ENCODE data around the gene CRB2.

Gene CRB2

GRCh38 chr9:123359546-123359945, 3.5 kb downstream of the CRB2 start:
- DNase-seq (ENCODE audit: low read depth) = no peak
- no peak overlapping the region for H3K4me3 ChIP-seq (ENCODE audit: low read length)
- TF ChIP-seq, protein P1, sequence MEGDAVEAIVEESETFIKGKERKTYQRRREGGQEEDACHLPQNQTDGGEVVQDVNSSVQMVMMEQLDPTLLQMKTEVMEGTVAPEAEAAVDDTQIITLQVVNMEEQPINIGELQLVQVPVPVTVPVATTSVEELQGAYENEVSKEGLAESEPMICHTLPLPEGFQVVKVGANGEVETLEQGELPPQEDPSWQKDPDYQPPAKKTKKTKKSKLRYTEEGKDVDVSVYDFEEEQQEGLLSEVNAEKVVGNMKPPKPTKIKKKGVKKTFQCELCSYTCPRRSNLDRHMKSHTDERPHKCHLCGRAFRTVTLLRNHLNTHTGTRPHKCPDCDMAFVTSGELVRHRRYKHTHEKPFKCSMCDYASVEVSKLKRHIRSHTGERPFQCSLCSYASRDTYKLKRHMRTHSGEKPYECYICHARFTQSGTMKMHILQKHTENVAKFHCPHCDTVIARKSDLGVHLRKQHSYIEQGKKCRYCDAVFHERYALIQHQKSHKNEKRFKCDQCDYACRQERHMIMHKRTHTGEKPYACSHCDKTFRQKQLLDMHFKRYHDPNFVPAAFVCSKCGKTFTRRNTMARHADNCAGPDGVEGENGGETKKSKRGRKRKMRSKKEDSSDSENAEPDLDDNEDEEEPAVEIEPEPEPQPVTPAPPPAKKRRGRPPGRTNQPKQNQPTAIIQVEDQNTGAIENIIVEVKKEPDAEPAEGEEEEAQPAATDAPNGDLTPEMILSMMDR (IDR thresholded peaks at IDR 0.05; ENCODE audit: insufficient read depth, low read depth, low read length, missing control alignments) = no peak

- no peak overlapping the region for H3K4me3 ChIP-seq (ENCODE audit: low read length)
- no peak for DNase-seq (ENCODE audit: low read depth)
- TF ChIP-seq, protein P1 (IDR thresholded peaks at IDR 0.05; ENCODE audit: insufficient read depth, low read depth, low read length, missing control alignments) = no peak
Measured at GRCh38 chr9:123360161-123361085, 4.4 kb downstream of the CRB2 start.

GRCh38 chr9:123361086-123361730, 5.2 kb downstream of the CRB2 start:
- TF ChIP-seq, protein P1 (IDR thresholded peaks at IDR 0.05; ENCODE audit: insufficient read depth, low read depth, low read length, missing control alignments) = no peak
- DNase-seq (ENCODE audit: low read depth) = no peak
- no peak overlapping the region for H3K4me3 ChIP-seq (ENCODE audit: low read length)

- H3K4me3 ChIP-seq (ENCODE audit: low read length) = no peak overlapping the region
- TF ChIP-seq, protein P1 (IDR thresholded peaks at IDR 0.05; ENCODE audit: insufficient read depth, low read depth, low read length, missing control alignments) = no peak
- DNase-seq (ENCODE audit: low read depth) = no peak
Measured at GRCh38 chr9:123361731-123362510, 5.9 kb downstream of the CRB2 start.

DNA sequence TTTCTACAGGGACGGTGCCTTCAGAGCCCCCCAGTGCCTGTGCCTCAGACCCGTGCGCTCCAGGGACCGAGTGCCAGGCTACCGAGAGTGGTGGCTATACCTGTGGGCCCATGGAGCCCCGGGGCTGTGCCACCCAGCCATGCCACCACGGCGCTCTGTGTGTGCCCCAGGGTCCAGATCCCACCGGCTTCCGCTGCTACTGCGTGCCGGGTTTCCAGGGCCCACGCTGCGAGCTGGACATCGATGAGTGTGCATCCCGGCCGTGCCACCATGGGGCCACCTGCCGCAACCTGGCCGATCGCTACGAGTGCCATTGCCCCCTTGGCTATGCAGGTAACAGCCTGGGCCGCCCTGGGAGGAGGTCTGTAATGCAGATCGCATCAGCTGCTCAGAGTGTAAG, 6.9 kb downstream of the CRB2 start:
- no peak overlapping the region for H3K4me3 ChIP-seq (ENCODE audit: low read length)
- TF ChIP-seq, protein P1 (IDR thresholded peaks at IDR 0.05; ENCODE audit: insufficient read depth, low read depth, low read length, missing control alignments) = no peak
- no peak for DNase-seq (ENCODE audit: low read depth)

DNA sequence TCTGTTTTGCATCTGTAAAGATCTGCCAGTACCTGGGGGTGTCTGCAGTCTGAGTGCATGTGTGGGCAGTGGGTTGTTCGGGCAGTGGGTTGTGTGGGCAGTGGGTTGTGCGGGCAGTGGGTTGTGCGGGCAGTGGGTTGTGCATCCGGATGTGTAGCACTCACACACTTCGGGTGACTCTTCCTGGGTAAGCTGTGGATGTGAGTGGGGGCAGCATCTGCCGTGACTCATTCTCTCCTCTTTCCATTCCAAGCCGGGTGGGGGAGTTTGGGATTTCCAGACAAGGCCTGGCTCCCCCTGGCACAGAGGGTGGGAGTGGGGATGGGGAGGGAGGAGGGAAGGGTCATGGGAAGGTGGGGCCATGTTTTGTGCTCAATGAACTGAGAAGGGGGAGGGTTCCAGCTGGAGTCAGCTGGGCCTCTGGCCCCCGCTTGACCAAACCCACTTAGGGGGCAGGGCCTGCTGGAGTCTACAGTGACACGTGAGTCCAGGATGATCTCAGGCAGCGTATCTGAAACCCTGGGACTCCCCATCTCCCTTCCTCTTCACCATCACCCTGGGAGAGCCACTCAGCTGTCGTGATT, 8.3 kb downstream of the CRB2 start:
- no peak for DNase-seq (ENCODE audit: low read depth)
- TF ChIP-seq, protein P1 (IDR thresholded peaks at IDR 0.05; ENCODE audit: insufficient read depth, low read depth, low read length, missing control alignments) = no peak
- no peak overlapping the region for H3K4me3 ChIP-seq (ENCODE audit: low read length)
